NT2/D1 (cell line): ENCODE data around the gene RAD54L2.
"Not testable (repeated sequence)": the region's sequence is repeated elsewhere in the genome, so short reads cannot be mapped to it uniquely, and the experiment has no call there.

Experiments used
- DNase-seq: peaks from one replicate; pipeline ENCODE4 v3.0.0-alpha.2; 2011; ENCODE audit warnings: low read depth, low spot score
- H3K27me3 ChIP-seq: 2 replicates; pipeline ENCODE4 v1.6.0; 2011; ENCODE audit warnings: mild to moderate bottlenecking; ENCODE audit not compliant: insufficient read length, insufficient read depth
- H3K36me3 ChIP-seq: 2 replicates; pipeline ENCODE4 v1.6.1; 2011; ENCODE audit warnings: mild to moderate bottlenecking, low read length, mixed read lengths; ENCODE audit not compliant: insufficient read depth, insufficient read length
- H3K4me1 ChIP-seq: 2 replicates; pipeline ENCODE4 v1.5.1; 2011; ENCODE audit not compliant: insufficient read depth, insufficient read length
- H3K4me3 ChIP-seq: 2 replicates; pipeline ENCODE4 v1.5.1; 2011; ENCODE audit warnings: low read depth; ENCODE audit not compliant: insufficient read length
- H3K9ac ChIP-seq: 2 replicates; pipeline ENCODE4 v1.6.0; 2011; ENCODE audit warnings: low read depth; ENCODE audit not compliant: insufficient read length
- H3K9me3 ChIP-seq: 2 replicates; pipeline ENCODE4 v1.5.1; 2011; ENCODE audit warnings: mild to moderate bottlenecking, low read length; ENCODE audit not compliant: insufficient read depth
- SUZ12 ChIP-seq: IDR thresholded peaks from 2 replicates; pipeline ENCODE4 v1.6.1; 2011; ENCODE audit not compliant: insufficient read length, insufficient read depth; ENCODE audit errors: extremely low read depth
- YY1 ChIP-seq: IDR thresholded peaks from 2 replicates; pipeline ENCODE4 v1.6.1; 2011; ENCODE audit not compliant: insufficient read length, insufficient read depth
- ZNF274 ChIP-seq: IDR thresholded peaks from 2 replicates; pipeline ENCODE4 v1.6.1; 2011; ENCODE audit warnings: mild to moderate bottlenecking, low read depth, low read length

Gene RAD54L2

GRCh38 chr3:51549311-51549710, 10.8 kb downstream of the RAD54L2 start:
- H3K9me3 ChIP-seq, result no peaks in the 10 kb centered on the region

DNA sequence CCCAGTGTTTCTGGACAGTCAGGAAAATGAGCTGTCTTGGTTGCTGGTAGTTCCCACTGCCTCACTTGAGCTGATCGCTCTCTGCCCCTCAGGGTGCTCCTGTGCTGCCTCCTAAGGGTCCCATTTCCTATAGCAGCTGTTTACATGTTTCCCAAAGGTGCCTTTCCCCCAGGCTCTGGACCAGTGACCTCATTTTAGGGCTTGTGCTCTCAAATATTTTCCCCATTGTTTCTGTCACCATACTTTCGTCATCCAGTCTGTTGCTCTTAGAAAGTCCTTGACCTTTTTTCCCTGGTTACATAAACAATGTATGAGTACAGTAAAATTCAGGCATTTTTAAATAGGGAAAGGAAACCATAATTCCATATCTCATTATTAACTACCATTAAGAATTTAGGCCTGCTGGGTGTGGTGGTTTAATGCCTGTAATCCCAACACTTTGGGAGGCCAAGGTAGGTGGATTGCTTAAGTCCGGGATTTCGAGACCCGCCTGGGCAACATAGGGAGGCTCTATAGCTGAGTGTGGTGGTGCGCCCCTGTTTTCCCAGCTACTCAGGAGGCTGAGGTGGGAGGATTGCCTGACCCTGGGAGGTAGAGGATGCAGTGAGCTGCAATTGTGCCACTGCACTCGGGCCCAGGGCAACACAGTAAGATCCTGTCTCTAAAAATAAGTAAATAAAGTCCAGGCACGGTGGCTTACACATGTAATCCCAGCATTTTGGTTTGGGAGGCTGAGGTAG, 11.7 kb downstream of the RAD54L2 start:
- Histone ChIP-seq H3K27me3 (no peaks in the 10 kb centered on the region), H3K36me3 (peaks cover 52% of the 10 kb centered on the region), H3K9me3 (no peaks in the 10 kb centered on the region), H3K4me1 (no peaks in the 10 kb centered on the region), H3K4me3 (no peak overlapping the region), H3K9ac (no peak overlapping the region)
- no peak for TF ChIP-seq YY1
- no peak for TF ChIP-seq ZNF274
- TF ChIP-seq SUZ12, result no peak
- DNase-seq, result no peak

More at GRCh38 chr3:51549311-51549710, 10.8 kb downstream of the RAD54L2 start:
- Histone ChIP-seq H3K4me3 (no peak overlapping the region), H3K4me1 (peaks cover 1% of the 10 kb centered on the region), H3K36me3 (peaks cover 52% of the 10 kb centered on the region), H3K9ac (no peak overlapping the region), H3K27me3 (no peaks in the 10 kb centered on the region)
- TF ChIP-seq YY1, result no peak
- no peak for TF ChIP-seq ZNF274
- TF ChIP-seq SUZ12, result no peak
- DNase-seq, result no peak

- Histone ChIP-seq H3K9me3 (no peaks in the 10 kb centered on the region), H3K27me3 (no peaks in the 10 kb centered on the region), H3K4me3 (no peak overlapping the region), H3K9ac (no peak overlapping the region), H3K36me3 (peaks cover 32% of the 10 kb centered on the region), H3K4me1 (no peaks in the 10 kb centered on the region)
- TF ChIP-seq SUZ12 (no peak), ZNF274 (no peak), YY1 (no peak)
- DNase-seq, result no peak
Observed at GRCh38 chr3:51557993-51558392, 19.5 kb downstream of the RAD54L2 start.

DNA sequence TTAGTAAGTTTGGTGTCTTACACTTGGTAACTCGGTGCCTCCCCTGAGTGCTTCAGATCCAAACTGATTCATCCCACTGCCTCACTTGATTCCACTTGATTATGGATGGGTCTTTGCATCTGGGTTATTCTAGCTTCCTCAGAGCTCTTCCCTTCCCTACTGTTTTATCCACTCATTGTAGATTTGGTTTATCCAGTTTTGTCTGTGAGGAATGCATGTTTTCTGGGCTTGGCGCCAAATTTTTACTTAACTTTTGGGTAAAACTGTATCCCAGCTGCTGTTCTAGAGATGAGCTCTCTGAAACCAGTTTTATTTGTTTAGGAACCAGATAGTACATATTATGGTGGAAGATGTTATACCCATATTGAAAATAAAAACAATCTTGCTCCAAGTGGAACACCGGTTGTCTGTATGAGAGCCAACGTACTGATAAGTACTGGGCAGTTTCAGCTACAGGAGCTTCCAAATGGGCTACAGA, 20.9 kb downstream of the RAD54L2 start:
- DNase-seq, result no peak

DNA sequence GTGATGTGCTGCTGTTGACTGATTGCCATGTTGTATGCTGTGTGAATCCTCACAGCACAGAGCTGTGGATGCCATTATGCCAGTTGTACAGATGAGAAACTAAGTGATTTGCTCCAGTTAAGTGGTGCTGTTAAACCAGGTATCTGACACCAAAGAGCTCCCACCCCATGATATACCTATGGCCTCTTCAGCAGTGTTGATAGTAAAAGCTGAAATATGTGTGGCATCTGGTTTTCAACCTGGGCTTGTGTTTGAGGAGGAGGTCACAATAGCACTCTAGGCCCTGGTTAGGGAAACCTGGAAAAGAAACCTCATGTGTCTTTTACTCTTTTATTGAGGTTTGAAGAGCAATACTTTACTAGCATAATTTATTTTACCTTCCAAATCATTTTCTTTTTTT, 21.4 kb downstream of the RAD54L2 start:
- no peak for DNase-seq
- Histone ChIP-seq H3K4me1 (no peaks in the 10 kb centered on the region), H3K4me3 (no peak overlapping the region), H3K9me3 (no peaks in the 10 kb centered on the region), H3K36me3 (peaks cover 23% of the 10 kb centered on the region), H3K27me3 (no peaks in the 10 kb centered on the region), H3K9ac (no peak overlapping the region)
- TF ChIP-seq YY1 (no peak), ZNF274 (no peak), SUZ12 (no peak)

More for the DNA sequence above, 20.9 kb downstream of the RAD54L2 start:
- no peak overlapping the region for H3K9ac ChIP-seq
- H3K27me3 ChIP-seq, result no peaks in the 10 kb centered on the region
- no peaks in the 10 kb centered on the region for H3K9me3 ChIP-seq
- H3K36me3 ChIP-seq, result peaks cover 25% of the 10 kb centered on the region
- no peak overlapping the region for H3K4me3 ChIP-seq
- TF ChIP-seq ZNF274, result no peak
- no peak for TF ChIP-seq SUZ12
- no peak for TF ChIP-seq YY1
- H3K4me1 ChIP-seq, result no peaks in the 10 kb centered on the region

DNA sequence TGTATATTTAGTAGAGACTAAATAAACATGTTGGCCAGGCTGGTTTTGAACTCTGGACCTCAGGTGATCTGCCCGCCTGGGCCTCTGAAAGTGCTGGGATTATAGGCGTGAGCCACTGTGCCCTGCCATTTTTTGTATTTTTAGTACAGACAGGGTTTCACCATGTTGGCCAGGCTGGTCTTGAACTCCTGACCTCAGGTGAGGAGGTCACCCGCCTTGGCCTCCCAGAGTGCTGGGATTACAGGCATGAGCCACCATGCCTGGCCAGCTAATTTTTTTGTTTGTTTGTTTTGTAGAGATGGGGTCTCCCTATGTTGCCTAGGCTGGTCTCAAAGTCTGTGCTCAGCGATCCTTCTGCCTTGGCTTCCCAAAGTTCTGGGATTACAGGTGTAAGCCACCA, 23.9 kb downstream of the RAD54L2 start:
- DNase-seq, H3K4me3 ChIP-seq, H3K9ac ChIP-seq, H3K27me3 ChIP-seq, H3K4me1 ChIP-seq, H3K9me3 ChIP-seq: not testable (repeated sequence)
- peaks cover 16% of the 10 kb centered on the region for H3K36me3 ChIP-seq

GRCh38 chr3:51568036-51568435, 29.5 kb downstream of the RAD54L2 start:
- Histone ChIP-seq H3K9ac (no peak overlapping the region), H3K4me1 (no peaks in the 10 kb centered on the region), H3K36me3 (peaks cover 13% of the 10 kb centered on the region), H3K4me3 (no peak overlapping the region), H3K9me3 (no peaks in the 10 kb centered on the region), H3K27me3 (no peaks in the 10 kb centered on the region)
- no peak for DNase-seq
- no peak for TF ChIP-seq YY1
- no peak for TF ChIP-seq ZNF274
